Measurements from ENCODE around the gene ZNF610.

- TF ChIP-seq, protein P1, sequence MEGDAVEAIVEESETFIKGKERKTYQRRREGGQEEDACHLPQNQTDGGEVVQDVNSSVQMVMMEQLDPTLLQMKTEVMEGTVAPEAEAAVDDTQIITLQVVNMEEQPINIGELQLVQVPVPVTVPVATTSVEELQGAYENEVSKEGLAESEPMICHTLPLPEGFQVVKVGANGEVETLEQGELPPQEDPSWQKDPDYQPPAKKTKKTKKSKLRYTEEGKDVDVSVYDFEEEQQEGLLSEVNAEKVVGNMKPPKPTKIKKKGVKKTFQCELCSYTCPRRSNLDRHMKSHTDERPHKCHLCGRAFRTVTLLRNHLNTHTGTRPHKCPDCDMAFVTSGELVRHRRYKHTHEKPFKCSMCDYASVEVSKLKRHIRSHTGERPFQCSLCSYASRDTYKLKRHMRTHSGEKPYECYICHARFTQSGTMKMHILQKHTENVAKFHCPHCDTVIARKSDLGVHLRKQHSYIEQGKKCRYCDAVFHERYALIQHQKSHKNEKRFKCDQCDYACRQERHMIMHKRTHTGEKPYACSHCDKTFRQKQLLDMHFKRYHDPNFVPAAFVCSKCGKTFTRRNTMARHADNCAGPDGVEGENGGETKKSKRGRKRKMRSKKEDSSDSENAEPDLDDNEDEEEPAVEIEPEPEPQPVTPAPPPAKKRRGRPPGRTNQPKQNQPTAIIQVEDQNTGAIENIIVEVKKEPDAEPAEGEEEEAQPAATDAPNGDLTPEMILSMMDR (IDR thresholded peaks at IDR 0.05 in 2 of 3, conservative IDR thresholded peaks at IDR 0.05 in 1 of 3; ENCODE audit: borderline replicate concordance in 1 of 3, insufficient read depth in 1 of 3, low read depth in 2 of 3, low read length in 2 of 3): no peak
- no peak for TF ChIP-seq RAD21 (IDR thresholded peaks at IDR 0.05; ENCODE audit: low read depth)
- TF ChIP-seq SRF (IDR thresholded peaks at IDR 0.05; ENCODE audit: low read depth): no peak
- TF ChIP-seq, protein P2, sequence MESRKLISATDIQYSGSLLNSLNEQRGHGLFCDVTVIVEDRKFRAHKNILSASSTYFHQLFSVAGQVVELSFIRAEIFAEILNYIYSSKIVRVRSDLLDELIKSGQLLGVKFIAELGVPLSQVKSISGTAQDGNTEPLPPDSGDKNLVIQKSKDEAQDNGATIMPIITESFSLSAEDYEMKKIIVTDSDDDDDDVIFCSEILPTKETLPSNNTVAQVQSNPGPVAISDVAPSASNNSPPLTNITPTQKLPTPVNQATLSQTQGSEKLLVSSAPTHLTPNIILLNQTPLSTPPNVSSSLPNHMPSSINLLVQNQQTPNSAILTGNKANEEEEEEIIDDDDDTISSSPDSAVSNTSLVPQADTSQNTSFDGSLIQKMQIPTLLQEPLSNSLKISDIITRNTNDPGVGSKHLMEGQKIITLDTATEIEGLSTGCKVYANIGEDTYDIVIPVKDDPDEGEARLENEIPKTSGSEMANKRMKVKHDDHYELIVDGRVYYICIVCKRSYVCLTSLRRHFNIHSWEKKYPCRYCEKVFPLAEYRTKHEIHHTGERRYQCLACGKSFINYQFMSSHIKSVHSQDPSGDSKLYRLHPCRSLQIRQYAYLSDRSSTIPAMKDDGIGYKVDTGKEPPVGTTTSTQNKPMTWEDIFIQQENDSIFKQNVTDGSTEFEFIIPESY (IDR thresholded peaks at IDR 0.05; ENCODE audit: extremely low read depth, insufficient replicate concordance, low read length): no peak
- no peak for TF ChIP-seq EZH2phosphoT487 (IDR thresholded peaks at IDR 0.05; ENCODE audit: borderline replicate concordance)
Observed at GRCh38 chr19:52345162-52345561, 9.1 kb downstream of the ZNF610 start.

Measured in HCT116 (cell line).